ENCODE measurements around the gene L3MBTL4.
A peak's percentile ranks its signal among the peaks of the same experiment; 100 is the strongest.
"Not testable (repeated sequence)": the region's sequence is repeated elsewhere in the genome, so short reads cannot be mapped to it uniquely, and the experiment has no call there.

The L3MBTL4 gene

GRCh38 chr18:6431659-6432318 is 17.1 kb upstream of the L3MBTL4 start:
- Histone ChIP-seq H3K36me3 (ENCODE audit: control insufficient read depth in 5 of 5, insufficient read depth in 5 of 5, low read length in 5 of 5) (no peaks in the 10 kb centered on the region), H3K4me3 (ENCODE audit: low read depth in 1 of 5, low read length in 5 of 5) (no peak overlapping the region)

GRCh38 chr18:6428851-6429395 is 14.2 kb upstream of the L3MBTL4 start:
- Histone ChIP-seq H3K9ac (ENCODE audit: low read length in 5 of 5) (no peak overlapping the region), H3K4me3 (ENCODE audit: low read depth in 1 of 5, low read length in 5 of 5) (no peak overlapping the region), H3K36me3 (ENCODE audit: control insufficient read depth in 5 of 5, insufficient read depth in 5 of 5, low read length in 5 of 5) (no peaks in the 10 kb centered on the region), H3K27me3 (ENCODE audit: control insufficient read depth in 5 of 5, insufficient read depth in 4 of 5, low read length in 5 of 5) (no peaks in the 10 kb centered on the region), H3K9me3 (ENCODE audit: control insufficient read depth in 5 of 5, low read length in 5 of 5) (no peaks in the 10 kb centered on the region), H3K27ac (ENCODE audit: low read depth, low read length) (no peak overlapping the region), H3K4me1 (ENCODE audit: control insufficient read depth in 5 of 5, insufficient read depth in 5 of 5, low read length in 5 of 5) (no peaks in the 10 kb centered on the region)

More at GRCh38 chr18:6431659-6432318, 17.1 kb upstream of the L3MBTL4 start:
- no peaks in the 10 kb centered on the region for H3K9me3 ChIP-seq (ENCODE audit: control insufficient read depth in 5 of 5, low read length in 5 of 5)
- H3K27ac ChIP-seq (ENCODE audit: low read depth, low read length) = no peak overlapping the region
- no peak overlapping the region for H3K9ac ChIP-seq (ENCODE audit: low read length in 5 of 5)
- H3K4me1 ChIP-seq (ENCODE audit: control insufficient read depth in 5 of 5, insufficient read depth in 5 of 5, low read length in 5 of 5) = no peaks in the 10 kb centered on the region
- no peaks in the 10 kb centered on the region for H3K27me3 ChIP-seq (ENCODE audit: control insufficient read depth in 5 of 5, insufficient read depth in 4 of 5, low read length in 5 of 5)

GRCh38 chr18:6427286-6427685 is 12.6 kb upstream of the L3MBTL4 start:
- H3K9me3 ChIP-seq (ENCODE audit: control insufficient read depth in 5 of 5, low read length in 5 of 5) = no peaks in the 10 kb centered on the region
- H3K36me3 ChIP-seq (ENCODE audit: control insufficient read depth in 5 of 5, insufficient read depth in 5 of 5, low read length in 5 of 5) = no peaks in the 10 kb centered on the region
- H3K27ac ChIP-seq (ENCODE audit: low read depth, low read length) = no peak overlapping the region
- no peaks in the 10 kb centered on the region for H3K27me3 ChIP-seq (ENCODE audit: control insufficient read depth in 5 of 5, insufficient read depth in 4 of 5, low read length in 5 of 5)
- no peaks in the 10 kb centered on the region for H3K4me1 ChIP-seq (ENCODE audit: control insufficient read depth in 5 of 5, insufficient read depth in 5 of 5, low read length in 5 of 5)
- H3K9ac ChIP-seq (ENCODE audit: low read length in 5 of 5) = no peak overlapping the region
- no peak overlapping the region for H3K4me3 ChIP-seq (ENCODE audit: low read depth in 1 of 5, low read length in 5 of 5)

- H3K27ac ChIP-seq (ENCODE audit: low read depth, low read length) = no peak overlapping the region
- H3K4me3 ChIP-seq (ENCODE audit: low read depth in 1 of 5, low read length in 5 of 5) = no peak overlapping the region
- H3K9ac ChIP-seq (ENCODE audit: low read length in 5 of 5) = no peak overlapping the region
- no peaks in the 10 kb centered on the region for H3K4me1 ChIP-seq (ENCODE audit: control insufficient read depth in 5 of 5, insufficient read depth in 5 of 5, low read length in 5 of 5)
- H3K9me3 ChIP-seq (ENCODE audit: control insufficient read depth in 5 of 5, low read length in 5 of 5) = peaks cover 0 to 3% (median 0%) of the 10 kb centered on the region in 5 donors
- no peaks in the 10 kb centered on the region for H3K27me3 ChIP-seq (ENCODE audit: control insufficient read depth in 5 of 5, insufficient read depth in 4 of 5, low read length in 5 of 5)
- no peaks in the 10 kb centered on the region for H3K36me3 ChIP-seq (ENCODE audit: control insufficient read depth in 5 of 5, insufficient read depth in 5 of 5, low read length in 5 of 5)
These were observed 8.6 kb upstream of the L3MBTL4 start for GRCh38 chr18:6423289-6423688.

GRCh38 chr18:6414118-6414722 is 491 bp downstream of the L3MBTL4 start:
- H3K27me3 ChIP-seq (ENCODE audit: control insufficient read depth in 5 of 5, insufficient read depth in 4 of 5, low read length in 5 of 5) = no peaks in the 10 kb centered on the region
- H3K36me3 ChIP-seq (ENCODE audit: control insufficient read depth in 5 of 5, insufficient read depth in 5 of 5, low read length in 5 of 5) = no peaks in the 10 kb centered on the region
- H3K4me3 ChIP-seq (ENCODE audit: low read depth in 1 of 5, low read length in 5 of 5) = peak overlapping the region in 4 of 5 donors; percentile 82 to 92 (median 86)
- no peaks in the 10 kb centered on the region for H3K9me3 ChIP-seq (ENCODE audit: control insufficient read depth in 5 of 5, low read length in 5 of 5)
- peak overlapping the region; percentile 85 for H3K27ac ChIP-seq (ENCODE audit: low read depth, low read length)
- H3K9ac ChIP-seq (ENCODE audit: low read length in 5 of 5) = peak overlapping the region in 4 of 5 donors; percentile 71 to 95 (median 88)
- H3K4me1 ChIP-seq (ENCODE audit: control insufficient read depth in 5 of 5, insufficient read depth in 5 of 5, low read length in 5 of 5) = peaks cover 2 to 27% (median 26%) of the 10 kb centered on the region in 5 donors

GRCh38 chr18:6413579-6414117 is 1.1 kb downstream of the L3MBTL4 start:
- H3K36me3 ChIP-seq (ENCODE audit: control insufficient read depth in 5 of 5, insufficient read depth in 5 of 5, low read length in 5 of 5) = no peaks in the 10 kb centered on the region
- no peaks in the 10 kb centered on the region for H3K27me3 ChIP-seq (ENCODE audit: control insufficient read depth in 5 of 5, insufficient read depth in 4 of 5, low read length in 5 of 5)
- peak overlapping the region in 4 of 5 donors; percentile 71 to 95 (median 88) for H3K9ac ChIP-seq (ENCODE audit: low read length in 5 of 5)
- H3K27ac ChIP-seq (ENCODE audit: low read depth, low read length) = peak overlapping the region; percentile 85
- peaks cover 2 to 27% (median 26%) of the 10 kb centered on the region in 5 donors for H3K4me1 ChIP-seq (ENCODE audit: control insufficient read depth in 5 of 5, insufficient read depth in 5 of 5, low read length in 5 of 5)
- no peaks in the 10 kb centered on the region for H3K9me3 ChIP-seq (ENCODE audit: control insufficient read depth in 5 of 5, low read length in 5 of 5)
- peak overlapping the region; percentile 58 to 92 (median 84) for H3K4me3 ChIP-seq (ENCODE audit: low read depth in 1 of 5, low read length in 5 of 5)

- Histone ChIP-seq H3K9me3 (ENCODE audit: control insufficient read depth in 5 of 5, low read length in 5 of 5) (no peaks in the 10 kb centered on the region), H3K9ac (ENCODE audit: low read length in 5 of 5) (peak overlapping the region in 1 of 5 donors; percentile 91), H3K4me1 (ENCODE audit: control insufficient read depth in 5 of 5, insufficient read depth in 5 of 5, low read length in 5 of 5) (peaks cover 2 to 27% (median 26%) of the 10 kb centered on the region in 5 donors), H3K36me3 (ENCODE audit: control insufficient read depth in 5 of 5, insufficient read depth in 5 of 5, low read length in 5 of 5) (no peaks in the 10 kb centered on the region), H3K27me3 (ENCODE audit: control insufficient read depth in 5 of 5, insufficient read depth in 4 of 5, low read length in 5 of 5) (no peaks in the 10 kb centered on the region), H3K27ac (ENCODE audit: low read depth, low read length) (peak overlapping the region; percentile 85), H3K4me3 (ENCODE audit: low read depth in 1 of 5, low read length in 5 of 5) (peak overlapping the region in 2 of 5 donors; percentile 88 to 92)
These were observed 1.7 kb downstream of the L3MBTL4 start for GRCh38 chr18:6412933-6413472.

- Histone ChIP-seq H3K36me3 (ENCODE audit: control insufficient read depth in 5 of 5, insufficient read depth in 5 of 5, low read length in 5 of 5) (no peaks in the 10 kb centered on the region), H3K4me3 (ENCODE audit: low read depth in 1 of 5, low read length in 5 of 5) (no peak overlapping the region), H3K4me1 (ENCODE audit: control insufficient read depth in 5 of 5, insufficient read depth in 5 of 5, low read length in 5 of 5) (peaks cover 2 to 39% (median 35%) of the 10 kb centered on the region in 5 donors), H3K27ac (ENCODE audit: low read depth, low read length) (no peak overlapping the region), H3K9ac (ENCODE audit: low read length in 5 of 5) (no peak overlapping the region), H3K9me3 (ENCODE audit: control insufficient read depth in 5 of 5, low read length in 5 of 5) (no peaks in the 10 kb centered on the region), H3K27me3 (ENCODE audit: control insufficient read depth in 5 of 5, insufficient read depth in 4 of 5, low read length in 5 of 5) (no peaks in the 10 kb centered on the region)
These were observed 3.3 kb downstream of the L3MBTL4 start for GRCh38 chr18:6411382-6411781.

GRCh38 chr18:6409933-6410332 is 4.8 kb downstream of the L3MBTL4 start:
- H3K36me3 ChIP-seq (ENCODE audit: control insufficient read depth in 5 of 5, insufficient read depth in 5 of 5, low read length in 5 of 5) = no peaks in the 10 kb centered on the region
- no peak overlapping the region for H3K4me3 ChIP-seq (ENCODE audit: low read depth in 1 of 5, low read length in 5 of 5)
- H3K4me1 ChIP-seq (ENCODE audit: control insufficient read depth in 5 of 5, insufficient read depth in 5 of 5, low read length in 5 of 5) = peaks cover 3 to 48% (median 43%) of the 10 kb centered on the region in 5 donors
- no peak overlapping the region for H3K9ac ChIP-seq (ENCODE audit: low read length in 5 of 5)
- H3K27ac ChIP-seq (ENCODE audit: low read depth, low read length) = no peak overlapping the region
- H3K9me3 ChIP-seq (ENCODE audit: control insufficient read depth in 5 of 5, low read length in 5 of 5) = no peaks in the 10 kb centered on the region
- H3K27me3 ChIP-seq (ENCODE audit: control insufficient read depth in 5 of 5, insufficient read depth in 4 of 5, low read length in 5 of 5) = no peaks in the 10 kb centered on the region

GRCh38 chr18:6408543-6408942 is 6.2 kb downstream of the L3MBTL4 start:
- H3K4me3 ChIP-seq (ENCODE audit: low read depth in 1 of 5, low read length in 5 of 5); H3K27ac ChIP-seq (ENCODE audit: low read depth, low read length); H3K9me3 ChIP-seq (ENCODE audit: control insufficient read depth in 5 of 5, low read length in 5 of 5); H3K9ac ChIP-seq (ENCODE audit: low read length in 5 of 5); H3K36me3 ChIP-seq (ENCODE audit: control insufficient read depth in 5 of 5, insufficient read depth in 5 of 5, low read length in 5 of 5); H3K27me3 ChIP-seq (ENCODE audit: control insufficient read depth in 5 of 5, insufficient read depth in 4 of 5, low read length in 5 of 5): not testable (repeated sequence)
- peaks cover 3 to 44% (median 40%) of the 10 kb centered on the region in 5 donors for H3K4me1 ChIP-seq (ENCODE audit: control insufficient read depth in 5 of 5, insufficient read depth in 5 of 5, low read length in 5 of 5)
